Common myeloid progenitor, CD34-positive (primary cell): ENCODE measurements around the gene ZFYVE26.

Experiments
- CTCF ChIA-PET: fragments of 350-600 bp; sonication (Branson Sonifier 250); formaldehyde crosslinking; loops from one replicate; lab custom pipeline; 2021; ENCODE audit warnings: antibody characterized with exemption; lab: Charles Lee
- POLR2A ChIA-PET: fragments of 350-600 bp; sonication (Branson Sonifier 250); formaldehyde crosslinking; loops from one replicate; lab custom pipeline; 2021; ENCODE audit warnings: antibody characterized with exemption; lab: Charles Lee
- DNase-seq, 3 donors: peaks; one replicate each; pipeline versions ENCODE4 v3.0.0 to v3.0.0-alpha.2; 2013
- H3K27ac ChIP-seq, 2 experiments: 1 replicate in 1 of 2; 2 replicates in 1 of 2; pipeline ENCODE4 v1.7.0; 2013; ENCODE audit warnings: inconsistent platforms in 2 of 2, low read length in 2 of 2, mild to moderate bottlenecking in 2 of 2, low read depth in 1 of 2, moderate library complexity in 1 of 2; ENCODE audit not compliant: severe bottlenecking in 2 of 2, insufficient read depth in 1 of 2, poor library complexity in 1 of 2
- H3K27me3 ChIP-seq, 5 experiments: replicated peaks in 2 of 5; 1 replicate in 3 of 5; 2 replicates in 2 of 5; pipeline versions ENCODE4 v1.6.1 to v1.7.0; 2013; ENCODE audit warnings: low read length in 4 of 5, mild to moderate bottlenecking in 2 of 5, moderate library complexity in 2 of 5, inconsistent platforms in 1 of 5; ENCODE audit not compliant: insufficient read depth in 5 of 5, control insufficient read depth in 4 of 5
- H3K36me3 ChIP-seq, 4 experiments: 1 replicate in 2 of 4; 2 replicates in 2 of 4; pipeline versions ENCODE4 v1.6.1 to v1.7.0; 2013; ENCODE audit warnings: low read length in 3 of 4, control low read depth in 1 of 4, mild to moderate bottlenecking in 1 of 4; ENCODE audit not compliant: control insufficient read depth in 4 of 4, insufficient read depth in 4 of 4
- H3K4me1 ChIP-seq, 4 experiments: 1 replicate in 3 of 4; 2 replicates in 1 of 4; pipeline versions ENCODE4 v1.6.1 to v1.7.1; 2013; ENCODE audit warnings: low read length in 3 of 4, mild to moderate bottlenecking in 3 of 4, control low read depth in 1 of 4, inconsistent platforms in 1 of 4, moderate library complexity in 1 of 4; ENCODE audit not compliant: control insufficient read depth in 4 of 4, insufficient read depth in 4 of 4; ENCODE audit errors: control extremely low read depth in 1 of 4
- H3K4me3 ChIP-seq, 7 experiments: 1 replicate in 4 of 7; 2 replicates in 3 of 7; pipeline versions ENCODE4 v1.5.1 to v1.7.0; 2013; ENCODE audit warnings: mild to moderate bottlenecking in 7 of 7, low read length in 6 of 7, moderate library complexity in 6 of 7, inconsistent platforms in 2 of 7, low read depth in 2 of 7, control low read depth in 1 of 7; ENCODE audit not compliant: insufficient read depth in 4 of 7, control insufficient read depth in 1 of 7; ENCODE audit errors: extremely low read depth in 1 of 7
- H3K9me3 ChIP-seq, 5 experiments: 1 replicate in 4 of 5; 2 replicates in 1 of 5; pipeline versions ENCODE4 v1.6.1 to v1.7.1; 2013; ENCODE audit warnings: low read length in 4 of 5, mild to moderate bottlenecking in 2 of 5, inconsistent platforms in 1 of 5, low read depth in 1 of 5, moderate library complexity in 1 of 5; ENCODE audit not compliant: control insufficient read depth in 4 of 5, insufficient read depth in 2 of 5; ENCODE audit errors: control extremely low read depth in 1 of 5
- WGBS: methylation state at CpG from one replicate; pipeline ENCODE4 v1.1.5; 2013; ENCODE audit not compliant: insufficient coverage; 5-methylcytosine and 5-hydroxymethylcytosine counted together

The ZFYVE26 gene

GRCh38 chr14:67768219-67768618 is 48.2 kb downstream of the ZFYVE26 start:
- peaks cover 27 to 90% (median 64%) of the 10 kb centered on the region in 4 experiments for H3K36me3 ChIP-seq
- WGBS = 100% methylated on average over 1 of the region's 2 CpGs

GRCh38 chr14:67766035-67766680 is 50.2 kb downstream of the ZFYVE26 start:
- no peaks in the 10 kb centered on the region for H3K9me3 ChIP-seq
- H3K4me1 ChIP-seq = peaks cover 0 to 3% (median 0%) of the 10 kb centered on the region in 4 experiments
- 85% methylated on average over 9 of the region's 10 CpGs for WGBS
- no peak overlapping the region for H3K4me3 ChIP-seq
- peak in 2 of 3 donors; percentile 33 to 35 for DNase-seq
- H3K27ac ChIP-seq = no peak overlapping the region
- CTCF ChIA-PET = interaction anchor here (0.7 kb wide), 1 partner anchor 17 kb away, joined by 3 read pairs; no protein-coding TSS in a partner anchor
- no peaks in the 10 kb centered on the region for H3K27me3 ChIP-seq
- POLR2A ChIA-PET = interaction anchor here (0.6 to 0.8 kb wide), 3 partner anchors 8 to 108 kb away, joined by 3 to 4 read pairs (median 3); no protein-coding TSS in a partner anchor
- H3K36me3 ChIP-seq = peaks cover 22 to 85% (median 57%) of the 10 kb centered on the region in 4 experiments

More at GRCh38 chr14:67768219-67768618, 48.2 kb downstream of the ZFYVE26 start:
- Histone ChIP-seq H3K4me3 (no peak overlapping the region), H3K9me3 (no peaks in the 10 kb centered on the region), H3K27me3 (no peaks in the 10 kb centered on the region), H3K27ac (no peak overlapping the region), H3K4me1 (peaks cover 0 to 3% (median 0%) of the 10 kb centered on the region in 4 experiments)
- DNase-seq = no peak
- POLR2A ChIA-PET = no interaction called here
- CTCF ChIA-PET = no interaction called here

- peaks cover 25 to 87% (median 58%) of the 10 kb centered on the region in 4 experiments for H3K36me3 ChIP-seq
Measured at GRCh38 chr14:67765192-67765834, 51.1 kb downstream of the ZFYVE26 start.

DNA sequence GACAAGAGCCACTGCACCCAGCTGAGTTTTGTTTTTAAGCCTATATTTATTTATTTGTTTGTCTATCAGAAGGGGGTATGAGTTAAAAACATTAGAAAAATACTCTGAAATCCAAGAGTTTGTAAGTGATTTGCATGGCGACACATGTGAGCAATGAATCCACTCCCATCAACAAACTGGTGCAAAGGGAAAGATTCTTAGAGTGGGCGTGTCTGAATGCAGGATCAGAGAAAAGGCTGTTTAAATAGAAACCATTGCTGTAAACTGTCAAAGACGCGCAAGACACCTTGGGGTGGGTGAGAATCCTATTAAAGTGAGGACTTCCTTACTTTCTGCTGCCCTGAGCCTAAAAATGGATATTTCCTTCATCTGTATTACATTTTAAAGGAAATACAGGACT is 51.9 kb downstream of the ZFYVE26 start:
- H3K9me3 ChIP-seq = no peaks in the 10 kb centered on the region
- CTCF ChIA-PET = no interaction called here
- H3K4me1 ChIP-seq = peaks cover 0 to 3% (median 0%) of the 10 kb centered on the region in 4 experiments
- no peak for DNase-seq
- H3K4me3 ChIP-seq = no peak overlapping the region
- no peak overlapping the region for H3K27ac ChIP-seq
- WGBS = 100% methylated on average over 1 of the region's 4 CpGs
- no peaks in the 10 kb centered on the region for H3K27me3 ChIP-seq
- POLR2A ChIA-PET = no interaction called here
- peaks cover 24 to 90% (median 60%) of the 10 kb centered on the region in 4 experiments for H3K36me3 ChIP-seq

More at GRCh38 chr14:67765192-67765834, 51.1 kb downstream of the ZFYVE26 start:
- ChIA-PET POLR2A (interaction anchor here (0.7 kb wide), 1 partner anchor 9 kb away, joined by 3 read pairs; no protein-coding TSS in a partner anchor), CTCF (no interaction called here)
- no peak for DNase-seq
- WGBS = 83% methylated on average over 3 of the region's 5 CpGs
- H3K27me3 ChIP-seq = no peaks in the 10 kb centered on the region
- H3K9me3 ChIP-seq = no peaks in the 10 kb centered on the region
- H3K4me1 ChIP-seq = peaks cover 0 to 3% (median 0%) of the 10 kb centered on the region in 4 experiments
- H3K4me3 ChIP-seq = no peak overlapping the region
- no peak overlapping the region for H3K27ac ChIP-seq

DNA sequence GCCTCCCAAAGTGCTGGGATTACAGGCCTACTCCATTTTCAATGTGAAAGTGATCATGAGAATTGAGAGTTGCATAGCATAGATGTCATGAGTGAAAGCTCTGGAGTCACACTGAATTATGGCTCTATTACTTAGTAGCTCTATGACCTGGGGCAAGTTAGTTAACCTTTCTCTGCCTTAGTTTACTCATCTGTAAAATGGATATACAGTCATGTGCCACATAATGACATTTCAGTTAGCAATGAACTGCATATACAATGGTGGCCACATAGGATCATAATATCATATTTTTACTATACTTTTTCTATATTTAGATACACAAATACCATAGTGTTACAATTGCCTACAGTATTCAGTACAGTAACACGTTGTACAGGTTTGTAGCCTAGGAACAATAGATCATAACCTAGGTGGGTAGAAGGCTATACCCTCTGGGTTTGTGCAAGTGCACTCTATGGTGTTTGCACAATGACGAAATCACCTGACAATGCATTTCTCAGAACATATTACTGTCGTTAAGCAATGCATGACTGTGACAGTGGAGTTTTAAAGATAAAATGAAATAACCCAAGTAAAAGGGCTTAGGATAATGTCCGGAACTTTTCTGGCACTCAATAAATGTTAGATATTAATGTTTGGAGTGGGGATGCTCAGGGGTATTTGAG is 53.1 kb downstream of the ZFYVE26 start:
- H3K27me3 ChIP-seq = no peaks in the 10 kb centered on the region
- no peaks in the 10 kb centered on the region for H3K9me3 ChIP-seq
- 93% methylated on average over 2 of the region's 4 CpGs for WGBS
- H3K27ac ChIP-seq = no peak overlapping the region
- H3K4me1 ChIP-seq = peaks cover 0 to 3% (median 0%) of the 10 kb centered on the region in 4 experiments
- CTCF ChIA-PET = interaction anchor here (1.6 kb wide), 1 partner anchor 59 kb away, joined by 3 read pairs; no protein-coding TSS in a partner anchor
- no peak overlapping the region for H3K4me3 ChIP-seq
- POLR2A ChIA-PET = no interaction called here
- H3K36me3 ChIP-seq = peaks cover 21 to 79% (median 52%) of the 10 kb centered on the region in 4 experiments
- no peak for DNase-seq

DNA sequence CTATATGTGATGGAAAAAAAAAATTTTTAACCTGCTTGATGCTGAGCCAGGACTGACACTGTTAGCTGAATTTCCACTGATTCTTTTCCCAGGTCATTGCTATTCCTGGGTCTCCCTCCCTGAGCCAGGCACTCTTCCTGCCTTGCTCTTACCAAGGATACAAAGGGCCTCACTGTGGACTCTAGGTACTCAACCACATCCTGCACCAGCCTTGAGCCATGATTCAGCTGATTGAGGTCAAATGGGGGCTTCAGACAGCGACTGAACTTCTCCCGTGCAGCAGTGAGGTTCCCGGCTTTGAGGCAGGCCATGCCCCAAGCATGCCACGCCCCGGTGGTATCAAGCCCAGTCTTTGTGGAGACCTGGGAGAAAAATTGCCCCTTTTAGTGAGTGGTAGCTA is 54.3 kb downstream of the ZFYVE26 start:
- Histone ChIP-seq H3K4me1 (peaks cover 0 to 3% (median 0%) of the 10 kb centered on the region in 4 experiments), H3K9me3 (no peaks in the 10 kb centered on the region), H3K27ac (no peak overlapping the region), H3K36me3 (peaks cover 20 to 72% (median 51%) of the 10 kb centered on the region in 4 experiments), H3K27me3 (no peaks in the 10 kb centered on the region), H3K4me3 (no peak overlapping the region)
- WGBS = 75% methylated on average over 4 of the region's 5 CpGs
- peak in 1 of 3 donors; percentile 5 for DNase-seq
- CTCF ChIA-PET = interaction anchor here (1.6 kb wide), 1 partner anchor 58 kb away, joined by 3 read pairs; no protein-coding TSS in a partner anchor
- POLR2A ChIA-PET = no interaction called here
